CD4-positive, alpha-beta T cell (primary cell): ENCODE data around the gene RYR3. TPM values are rescaled to one million over a fixed set of nuclear protein-coding genes. Genes with fewer than 3 reads are reported as not detected.

Source experiments
- ATAC-seq: fragments of 200-7000 bp; cut with Tn5 transposase; one replicate; pipeline ENCODE4 v1.10.0; 2022; ENCODE audit warnings: mild to moderate bottlenecking; ENCODE audit not compliant: poor library complexity
- CTCF ChIA-PET: fragments of 350-600 bp; sonication (Branson Sonifier 250); formaldehyde crosslinking; loops from one replicate; lab custom pipeline; 2021; ENCODE audit warnings: antibody characterized with exemption, inconsistent platforms; lab: Charles Lee
- POLR2A ChIA-PET: fragments of 350-600 bp; sonication (Branson Sonifier 250); formaldehyde crosslinking; loops from one replicate; lab custom pipeline; 2021; ENCODE audit warnings: antibody characterized with exemption, inconsistent platforms; lab: Charles Lee
- DNase-seq, 14 experiments: peaks; one replicate each; pipeline ENCODE4 v3.0.0-alpha.2; 2013 to 2020; ENCODE audit warnings: mixed read lengths in 2 of 14
- H3K27ac ChIP-seq, 2 donors: one replicate each; pipeline versions ENCODE4 v1.5.1 to v1.7.0; 2013; ENCODE audit warnings: low read length in 2 of 2, low read depth in 1 of 2, mild to moderate bottlenecking in 1 of 2
- H3K27me3 ChIP-seq, 2 experiments: 1 replicate in 1 of 2; 2 replicates in 1 of 2; pipeline versions ENCODE4 v1.6.1 to v1.7.0; 2013; ENCODE audit warnings: low read length in 2 of 2, control low read depth in 1 of 2, mild to moderate bottlenecking in 1 of 2, moderate library complexity in 1 of 2; ENCODE audit not compliant: insufficient read depth in 2 of 2, control insufficient read depth in 1 of 2
- H3K36me3 ChIP-seq: one replicate; pipeline ENCODE4 v1.6.1; 2013; ENCODE audit warnings: low read length, control low read depth; ENCODE audit not compliant: insufficient read depth
- H3K4me1 ChIP-seq: one replicate; pipeline ENCODE4 v1.6.1; 2013; ENCODE audit warnings: low read length, control low read depth; ENCODE audit not compliant: insufficient read depth
- H3K4me3 ChIP-seq: one replicate; pipeline ENCODE4 v1.5.1; 2013; ENCODE audit warnings: mild to moderate bottlenecking, low read length, moderate library complexity
- H3K9me3 ChIP-seq, 2 experiments: 1 replicate in 1 of 2; 2 replicates in 1 of 2; pipeline versions ENCODE4 v1.6.1 to v1.7.0; 2013; ENCODE audit warnings: low read length in 2 of 2, mild to moderate bottlenecking in 2 of 2, control low read depth in 1 of 2, moderate library complexity in 1 of 2; ENCODE audit not compliant: control insufficient read depth in 1 of 2, insufficient read depth in 1 of 2
- H3K27ac Mint-ChIP-seq: one replicate; pipeline ENCODE4 v1.8.0; 2020; ENCODE audit warnings: mixed read lengths
- H3K27me3 Mint-ChIP-seq: one replicate; pipeline ENCODE4 v1.8.0; 2021; ENCODE audit warnings: mixed read lengths
- H3K36me3 Mint-ChIP-seq: one replicate; pipeline ENCODE4 v1.8.0; 2021; ENCODE audit warnings: low read depth, mixed read lengths
- H3K4me1 Mint-ChIP-seq: one replicate; pipeline ENCODE4 v1.8.0; 2021; ENCODE audit warnings: low read depth, mixed read lengths
- H3K4me3 Mint-ChIP-seq: one replicate; pipeline ENCODE4 v1.8.0; 2020; ENCODE audit warnings: mild to moderate bottlenecking, mixed read lengths
- H3K9me3 Mint-ChIP-seq: one replicate; pipeline ENCODE4 v1.8.0; 2020; ENCODE audit warnings: mixed read lengths
- intact Hi-C, 2 experiments: fragments of 100-400 bp; cut with DNase I in 1 of 2; cut with micrococcal nuclease in 1 of 2; formaldehyde crosslinking; loops; one replicate each; pipeline versions ENCODE4 v1.15.1 to v1.9.0; 2023 to 2025; cut with DNase I, micrococcal nuclease
- total RNA-seq, 174 experiments: library from RNA in 2 of 174; stranded (reverse) in 2 of 174; gene quantifications; one replicate each; pipeline ENCODE4 v1.2.3 and lab custom pipeline; 2021 to 2026
- TF ChIP-seq, protein P1 (sequence below): fragments of 200-600 bp; IDR thresholded peaks from one replicate; pipeline ENCODE4 v1.8.0; 2022; ENCODE audit warnings: antibody characterized with exemption, mild to moderate bottlenecking

RYR3 gene
- total RNA-seq, 2 experiments from 2014 or later = not detected

DNA sequence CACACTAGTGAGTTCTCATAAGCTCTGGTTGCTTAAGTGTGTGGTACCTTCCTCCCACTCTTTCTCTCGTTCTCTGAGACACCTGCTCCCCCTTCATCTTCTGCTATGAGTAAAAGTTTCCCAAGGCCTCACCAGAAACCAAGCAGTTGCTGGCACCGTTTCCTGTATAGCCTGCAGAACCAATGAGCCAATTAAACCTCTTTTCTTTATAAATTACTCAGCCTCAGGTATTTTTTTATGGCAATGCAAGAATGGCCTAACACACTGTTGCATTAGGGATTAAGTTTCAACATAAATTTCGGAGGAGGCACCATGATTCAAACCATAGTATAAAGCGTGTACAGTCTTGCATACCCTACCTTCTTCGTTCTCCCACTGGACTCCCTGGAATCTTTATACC, 405.3 kb downstream of the RYR3 start:
- Mint-ChIP-seq H3K27me3 (no peaks in the 10 kb centered on the region), H3K36me3 (no peaks in the 10 kb centered on the region), H3K9me3 (peaks cover 4% of the 10 kb centered on the region), H3K4me1 (no peaks in the 10 kb centered on the region), H3K27ac (no peak overlapping the region), H3K4me3 (no peak overlapping the region)
- Histone ChIP-seq H3K4me3 (no peak overlapping the region), H3K4me1 (no peaks in the 10 kb centered on the region), H3K27ac (no peak overlapping the region), H3K9me3 (peaks cover 0 to 4% of the 10 kb centered on the region in 2 experiments), H3K27me3 (no peaks in the 10 kb centered on the region), H3K36me3 (no peaks in the 10 kb centered on the region)
- POLR2A ChIA-PET = no interaction called here
- intact Hi-C loops = no loop called here
- ATAC-seq (no peak), DNase-seq (no peak)
- CTCF ChIA-PET = no interaction called here
- TF ChIP-seq, protein P1, sequence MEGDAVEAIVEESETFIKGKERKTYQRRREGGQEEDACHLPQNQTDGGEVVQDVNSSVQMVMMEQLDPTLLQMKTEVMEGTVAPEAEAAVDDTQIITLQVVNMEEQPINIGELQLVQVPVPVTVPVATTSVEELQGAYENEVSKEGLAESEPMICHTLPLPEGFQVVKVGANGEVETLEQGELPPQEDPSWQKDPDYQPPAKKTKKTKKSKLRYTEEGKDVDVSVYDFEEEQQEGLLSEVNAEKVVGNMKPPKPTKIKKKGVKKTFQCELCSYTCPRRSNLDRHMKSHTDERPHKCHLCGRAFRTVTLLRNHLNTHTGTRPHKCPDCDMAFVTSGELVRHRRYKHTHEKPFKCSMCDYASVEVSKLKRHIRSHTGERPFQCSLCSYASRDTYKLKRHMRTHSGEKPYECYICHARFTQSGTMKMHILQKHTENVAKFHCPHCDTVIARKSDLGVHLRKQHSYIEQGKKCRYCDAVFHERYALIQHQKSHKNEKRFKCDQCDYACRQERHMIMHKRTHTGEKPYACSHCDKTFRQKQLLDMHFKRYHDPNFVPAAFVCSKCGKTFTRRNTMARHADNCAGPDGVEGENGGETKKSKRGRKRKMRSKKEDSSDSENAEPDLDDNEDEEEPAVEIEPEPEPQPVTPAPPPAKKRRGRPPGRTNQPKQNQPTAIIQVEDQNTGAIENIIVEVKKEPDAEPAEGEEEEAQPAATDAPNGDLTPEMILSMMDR = no peak

DNA sequence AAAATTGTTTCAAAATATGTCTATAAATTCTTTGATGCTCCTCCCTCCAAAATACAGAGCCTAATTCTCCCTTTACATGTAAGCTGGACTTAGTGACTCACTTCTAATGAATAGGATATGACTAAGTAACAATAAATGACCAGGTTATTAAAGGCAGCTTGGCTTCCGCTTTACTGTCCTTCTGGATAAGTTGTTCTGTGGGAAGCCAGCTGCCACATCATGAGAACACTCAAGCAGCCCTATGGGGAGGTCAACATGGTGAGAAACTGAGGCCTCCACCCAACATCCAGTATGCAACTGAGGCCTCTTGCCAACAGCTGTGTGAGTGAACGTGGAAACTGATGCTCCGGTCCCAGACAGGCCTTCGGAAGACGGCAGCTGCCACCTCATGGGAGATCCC, 410.2 kb downstream of the RYR3 start:
- H3K27me3 ChIP-seq = peaks cover 0 to 3% of the 10 kb centered on the region in 2 experiments
- intact Hi-C loops = no loop called here
- H3K4me1 ChIP-seq = no peaks in the 10 kb centered on the region
- DNase-seq (no peak), ATAC-seq (no peak)
- H3K27ac ChIP-seq = no peak overlapping the region
- CTCF ChIA-PET = no interaction called here
- no peaks in the 10 kb centered on the region for H3K27me3 Mint-ChIP-seq
- no peaks in the 10 kb centered on the region for H3K36me3 Mint-ChIP-seq
- no peak overlapping the region for H3K4me3 ChIP-seq
- TF ChIP-seq, protein P1 = no peak
- POLR2A ChIA-PET = no interaction called here
- no peaks in the 10 kb centered on the region for H3K4me1 Mint-ChIP-seq
- no peak overlapping the region for H3K27ac Mint-ChIP-seq
- no peaks in the 10 kb centered on the region for H3K36me3 ChIP-seq
- H3K4me3 Mint-ChIP-seq = no peak overlapping the region
- H3K9me3 Mint-ChIP-seq = no peaks in the 10 kb centered on the region
- no peaks in the 10 kb centered on the region for H3K9me3 ChIP-seq

DNA sequence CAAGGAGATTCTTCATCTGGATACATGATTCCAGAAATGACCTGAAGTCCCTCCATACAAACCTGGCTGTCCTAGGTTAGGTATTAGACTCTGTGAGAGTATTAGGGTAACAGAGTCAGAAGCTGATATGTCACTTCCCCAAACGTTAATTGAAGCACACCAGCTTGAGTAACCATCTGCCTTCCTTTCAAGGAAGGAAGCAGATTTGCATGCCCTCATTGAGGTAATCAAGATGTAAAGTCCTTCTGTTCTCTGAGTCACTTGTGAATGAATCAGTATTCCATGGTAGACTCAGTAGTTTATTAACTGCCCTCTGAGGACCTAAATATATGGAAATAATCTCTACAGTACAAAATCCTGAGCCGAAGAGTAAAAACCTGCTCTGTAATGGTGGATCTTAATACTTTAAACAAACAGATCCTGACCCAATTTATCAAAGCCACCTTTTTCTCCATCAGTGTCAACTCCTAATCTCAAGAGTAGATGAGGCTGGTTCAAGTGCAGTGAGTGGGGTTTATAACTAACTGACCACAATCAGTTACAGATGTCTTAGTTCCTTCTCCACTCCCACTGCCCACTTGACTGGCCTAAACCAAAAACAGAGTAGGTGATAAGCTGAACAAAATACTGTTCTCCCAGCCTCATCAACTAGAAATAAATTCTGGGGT, 411.4 kb downstream of the RYR3 start:
- Mint-ChIP-seq H3K36me3 (no peaks in the 10 kb centered on the region), H3K27ac (no peak overlapping the region), H3K27me3 (no peaks in the 10 kb centered on the region), H3K9me3 (no peaks in the 10 kb centered on the region), H3K4me1 (no peaks in the 10 kb centered on the region), H3K4me3 (no peak overlapping the region)
- intact Hi-C loops = no loop called here
- ChIA-PET CTCF (interaction anchor here (0.7 kb wide), 1 partner anchor 22 kb away, joined by 3 read pairs; no protein-coding TSS in a partner anchor), POLR2A (no interaction called here)
- Histone ChIP-seq H3K4me3 (no peak overlapping the region), H3K27me3 (peaks cover 0 to 3% of the 10 kb centered on the region in 2 experiments), H3K9me3 (no peaks in the 10 kb centered on the region), H3K4me1 (no peaks in the 10 kb centered on the region), H3K36me3 (no peaks in the 10 kb centered on the region), H3K27ac (no peak overlapping the region)
- TF ChIP-seq, protein P1 = no peak
- DNase-seq (peak in 2 of 14 experiments; percentile 25 to 42), ATAC-seq (no peak)
